Mucosa of stomach (tissue), 1 donor: ENCODE data around the gene RAP2C.

Experiments used
- H3K27me3 ChIP-seq: one replicate; pipeline ENCODE4 v1.7.0; 2013; ENCODE audit warnings: mild to moderate bottlenecking, low read length; ENCODE audit not compliant: control insufficient read depth, insufficient read depth
- H3K36me3 ChIP-seq: one replicate; pipeline ENCODE4 v1.7.0; 2013; ENCODE audit warnings: low read length; ENCODE audit not compliant: control insufficient read depth, insufficient read depth
- H3K4me1 ChIP-seq: one replicate; pipeline ENCODE4 v1.7.0; 2013; ENCODE audit warnings: mild to moderate bottlenecking, low read length; ENCODE audit not compliant: control insufficient read depth, insufficient read depth
- H3K4me3 ChIP-seq: one replicate; pipeline ENCODE4 v1.7.0; 2013; ENCODE audit warnings: low read length
- H3K9ac ChIP-seq: one replicate; pipeline ENCODE4 v1.7.0; 2013; ENCODE audit warnings: mild to moderate bottlenecking, low read length, moderate library complexity
- H3K9me3 ChIP-seq: one replicate; pipeline ENCODE4 v1.7.0; 2013; ENCODE audit warnings: mild to moderate bottlenecking, low read length, moderate library complexity; ENCODE audit not compliant: control insufficient read depth
- donor health status: Pancreatic carcinoma.

Gene RAP2C

DNA sequence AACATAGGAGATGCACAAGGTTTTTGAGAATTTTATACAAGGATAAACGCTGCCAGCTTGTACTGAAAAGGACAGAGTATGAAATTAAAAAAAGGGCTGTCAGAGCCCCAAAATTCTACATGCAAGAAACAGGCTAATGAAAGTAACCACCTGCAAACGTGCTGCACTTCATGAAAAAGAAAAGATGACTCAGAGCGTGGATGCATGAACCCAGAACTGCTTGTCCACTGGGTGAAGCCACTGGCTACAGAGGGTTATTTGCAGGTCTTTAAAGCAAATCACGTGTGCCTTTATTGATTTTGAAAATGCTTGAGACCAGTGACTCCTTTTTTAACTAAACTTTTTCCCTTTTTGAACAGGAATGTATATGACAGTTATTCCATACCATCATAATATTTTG lies 66.1 kb downstream of the RAP2C start:
- no peaks in the 10 kb centered on the region for H3K36me3 ChIP-seq
- no peak overlapping the region for H3K9ac ChIP-seq
- no peaks in the 10 kb centered on the region for H3K4me1 ChIP-seq
- H3K9me3 ChIP-seq = no peaks in the 10 kb centered on the region
- no peak overlapping the region for H3K4me3 ChIP-seq
- H3K27me3 ChIP-seq = no peaks in the 10 kb centered on the region
